ENCODE measurements around the gene SYNE3. TPM values are rescaled to one million over a fixed set of nuclear protein-coding genes. Genes with fewer than 3 reads are reported as not detected.

The SYNE3 gene
- total RNA-seq, 2 experiments from 2014 or later = 64.0 to 64.1 TPM

DNA sequence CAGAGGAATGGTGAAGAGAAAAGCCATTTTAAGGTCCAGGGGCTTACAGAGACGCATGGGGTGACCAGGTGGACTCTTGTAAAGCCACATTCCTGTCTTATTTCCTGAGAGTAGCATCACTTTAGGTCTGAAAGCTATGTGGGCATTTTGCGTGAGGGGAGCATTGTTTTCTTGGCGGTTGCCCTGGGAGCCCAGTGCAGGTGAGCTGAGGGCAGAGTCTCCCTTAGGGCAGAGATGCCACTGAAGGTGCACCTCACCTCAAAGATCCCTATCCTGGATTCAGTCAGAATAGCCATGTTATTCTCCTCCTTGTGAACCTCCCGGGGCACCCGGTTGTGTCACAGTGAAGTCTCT is 30.8 kb upstream of the SYNE3 start:
- ChIA-PET POLR2A (no interaction called here), CTCF (interaction anchor here (1.8 to 2.5 kb wide), 3 partner anchors 10 to 447 kb away, joined by 5 to 8 read pairs (median 7); no protein-coding TSS in a partner anchor)
- Mint-ChIP-seq H3K4me3 (no peak overlapping the region), H3K27ac (no peak overlapping the region), H3K36me3 (ENCODE audit: low read depth) (peaks cover 11% of the 10 kb centered on the region), H3K4me1 (ENCODE audit: low read depth) (peaks cover 15% of the 10 kb centered on the region), H3K27me3 (no peaks in the 10 kb centered on the region), H3K9me3 (no peaks in the 10 kb centered on the region)
- ATAC-seq (no peak), DNase-seq (no peak)
- intact Hi-C loops (cut with micrococcal nuclease) = no loop called here
- TF ChIP-seq, protein P1, sequence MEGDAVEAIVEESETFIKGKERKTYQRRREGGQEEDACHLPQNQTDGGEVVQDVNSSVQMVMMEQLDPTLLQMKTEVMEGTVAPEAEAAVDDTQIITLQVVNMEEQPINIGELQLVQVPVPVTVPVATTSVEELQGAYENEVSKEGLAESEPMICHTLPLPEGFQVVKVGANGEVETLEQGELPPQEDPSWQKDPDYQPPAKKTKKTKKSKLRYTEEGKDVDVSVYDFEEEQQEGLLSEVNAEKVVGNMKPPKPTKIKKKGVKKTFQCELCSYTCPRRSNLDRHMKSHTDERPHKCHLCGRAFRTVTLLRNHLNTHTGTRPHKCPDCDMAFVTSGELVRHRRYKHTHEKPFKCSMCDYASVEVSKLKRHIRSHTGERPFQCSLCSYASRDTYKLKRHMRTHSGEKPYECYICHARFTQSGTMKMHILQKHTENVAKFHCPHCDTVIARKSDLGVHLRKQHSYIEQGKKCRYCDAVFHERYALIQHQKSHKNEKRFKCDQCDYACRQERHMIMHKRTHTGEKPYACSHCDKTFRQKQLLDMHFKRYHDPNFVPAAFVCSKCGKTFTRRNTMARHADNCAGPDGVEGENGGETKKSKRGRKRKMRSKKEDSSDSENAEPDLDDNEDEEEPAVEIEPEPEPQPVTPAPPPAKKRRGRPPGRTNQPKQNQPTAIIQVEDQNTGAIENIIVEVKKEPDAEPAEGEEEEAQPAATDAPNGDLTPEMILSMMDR (IDR thresholded peaks at IDR 0.05) = no peak

DNA sequence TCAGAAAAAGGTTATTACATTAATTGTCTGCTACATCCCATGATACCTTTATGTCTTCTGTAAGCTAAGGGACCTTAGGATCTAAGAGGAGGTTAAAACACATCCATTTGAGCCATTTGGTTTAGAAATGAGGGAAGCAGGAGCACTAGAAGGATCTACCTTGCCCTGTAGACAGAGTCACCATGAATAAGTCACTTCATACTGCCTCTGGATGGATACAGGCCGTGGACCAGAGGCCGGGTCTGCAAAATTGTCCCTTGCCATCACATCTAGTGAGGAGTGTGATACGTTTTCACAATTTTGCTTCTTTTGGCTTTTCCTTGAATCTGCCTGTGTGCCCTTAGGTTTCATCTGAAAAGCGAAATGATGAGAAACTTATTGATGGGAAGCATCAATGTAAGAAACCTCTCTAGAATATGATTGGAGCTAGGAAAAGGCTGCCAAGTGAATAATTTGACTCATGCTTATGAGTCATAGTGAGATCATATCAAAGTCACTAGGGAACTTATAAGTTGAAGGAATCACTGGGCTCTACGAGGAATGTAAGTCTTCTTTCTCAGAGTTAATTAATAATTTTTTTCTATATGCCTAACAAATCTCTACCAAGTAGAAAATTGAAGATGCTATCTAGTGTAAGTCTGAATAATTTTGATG is 29.2 kb upstream of the SYNE3 start:
- Mint-ChIP-seq H3K27ac (no peak overlapping the region), H3K9me3 (no peaks in the 10 kb centered on the region), H3K27me3 (no peaks in the 10 kb centered on the region), H3K36me3 (ENCODE audit: low read depth) (peaks cover 11% of the 10 kb centered on the region), H3K4me3 (no peak overlapping the region), H3K4me1 (ENCODE audit: low read depth) (peaks cover 27% of the 10 kb centered on the region)
- DNase-seq (no peak), ATAC-seq (no peak)
- ChIA-PET POLR2A (interaction anchor here (1.6 kb wide), 1 partner anchor 11 kb away, joined by 4 read pairs; the partner anchor contains the start of gene GLRX5), CTCF (interaction anchor here (0.6 to 2.5 kb wide), 5 partner anchors 10 to 449 kb away, joined by 3 to 8 read pairs (median 5); no protein-coding TSS in a partner anchor)
- intact Hi-C loops (cut with micrococcal nuclease) = no loop called here
- TF ChIP-seq, protein P1 (IDR thresholded peaks at IDR 0.05) = no peak

DNA sequence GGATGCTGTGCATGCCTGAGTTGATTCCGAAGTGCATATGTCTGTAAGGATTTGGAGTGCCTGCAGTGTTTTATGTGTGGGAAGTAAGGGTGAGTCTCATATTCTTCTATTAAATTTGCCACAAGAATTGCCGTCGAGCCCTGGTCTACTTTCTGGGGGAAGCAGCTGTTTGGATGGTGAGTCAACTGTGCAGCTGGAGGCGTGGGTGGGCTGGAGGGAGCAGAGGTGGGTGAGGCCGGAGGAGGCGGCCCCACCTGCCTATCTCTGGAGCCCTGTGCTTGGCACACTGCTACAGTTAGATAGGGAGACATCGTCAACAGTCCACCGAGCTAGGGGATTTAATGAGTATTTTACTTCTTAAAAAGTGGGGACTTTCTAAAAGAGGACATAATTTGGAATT is 28.1 kb upstream of the SYNE3 start:
- TF ChIP-seq, protein P1 (IDR thresholded peaks at IDR 0.05) = no peak
- Mint-ChIP-seq H3K4me3 (no peak overlapping the region), H3K9me3 (no peaks in the 10 kb centered on the region), H3K27ac (no peak overlapping the region), H3K36me3 (ENCODE audit: low read depth) (peaks cover 11% of the 10 kb centered on the region), H3K27me3 (no peaks in the 10 kb centered on the region), H3K4me1 (ENCODE audit: low read depth) (peaks cover 33% of the 10 kb centered on the region)
- intact Hi-C loops (cut with micrococcal nuclease) = no loop called here
- ATAC-seq (no peak), DNase-seq (no peak)
- CTCF ChIA-PET = interaction anchor here (1.3 to 1.5 kb wide), 2 partner anchors 15 to 18 kb away, joined by 3 to 4 read pairs; no protein-coding TSS in a partner anchor
- POLR2A ChIA-PET = no interaction called here

DNA sequence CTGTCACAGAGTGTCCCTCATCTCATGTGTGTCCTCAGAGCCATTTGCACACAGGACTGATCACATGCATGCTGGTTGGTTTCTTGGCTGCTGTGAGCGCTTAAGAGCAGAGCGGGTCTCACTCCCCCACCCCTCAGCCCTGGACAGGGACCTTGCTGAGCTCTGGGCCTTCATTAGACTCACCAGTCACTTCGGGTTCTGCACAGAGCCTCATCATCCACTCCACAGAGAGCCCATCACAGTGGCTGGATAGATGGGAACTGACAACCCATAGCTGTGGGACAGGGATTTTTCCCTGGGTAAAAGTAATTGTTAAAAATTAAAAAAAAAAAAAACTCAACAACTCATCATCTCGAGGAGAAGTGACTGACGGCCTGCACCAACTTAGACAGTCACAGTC is 26.6 kb upstream of the SYNE3 start:
- POLR2A ChIA-PET = no interaction called here
- H3K27ac Mint-ChIP-seq = no peak overlapping the region
- DNase-seq (no peak), ATAC-seq (no peak)
- peaks cover 14% of the 10 kb centered on the region for H3K36me3 Mint-ChIP-seq (ENCODE audit: low read depth)
- CTCF ChIA-PET = interaction anchor here (1.2 kb wide), 1 partner anchor 101 kb away, joined by 4 read pairs; no protein-coding TSS in a partner anchor
- no peak overlapping the region for H3K4me3 Mint-ChIP-seq
- TF ChIP-seq, protein P1 (IDR thresholded peaks at IDR 0.05) = no peak
- peaks cover 47% of the 10 kb centered on the region for H3K4me1 Mint-ChIP-seq (ENCODE audit: low read depth)
- no peaks in the 10 kb centered on the region for H3K27me3 Mint-ChIP-seq
- no peaks in the 10 kb centered on the region for H3K9me3 Mint-ChIP-seq
- intact Hi-C loops (cut with micrococcal nuclease) = no loop called here

All from activated CD8-positive, alpha-beta T cell treated with anti-CD3 and anti-CD28 coated beads for 36 hours (primary cell).